SK-N-SH (cell line): ENCODE results near the gene KCNK6. TPM values are rescaled to one million over a fixed set of nuclear protein-coding genes. Genes with fewer than 3 reads are reported as not detected.

ENCODE experiments used
- CTCF ChIA-PET: fragments of 300-600, 350-600 bp; formaldehyde crosslinking; extraction: SDS; loops from one replicate; lab custom pipeline; 2021; lab: Yijun Ruan, JAX
- POLR2A ChIA-PET: fragments of 350-600 bp; sonication (Branson Sonifier 250); formaldehyde crosslinking; extraction: SDS; loops from one replicate; lab custom pipeline; 2020; ENCODE audit warnings: antibody characterized with exemption, inconsistent platforms; lab: Yijun Ruan, JAX
- DNase-seq: peaks from one replicate; pipeline ENCODE4 v3.0.0; 2012
- H2AFZ ChIP-seq: fragments of 200-600 bp; sonication (generic); 2 replicates; pipeline ENCODE4 v1.8.1; 2016; ENCODE audit warnings: antibody characterized with exemption, mild to moderate bottlenecking, low read depth
- H3F3A ChIP-seq: fragments of 200-600 bp; sonication (generic); replicated peaks from 2 replicates; pipeline ENCODE3; 2016; ENCODE audit warnings: antibody characterized with exemption, mild to moderate bottlenecking; ENCODE audit not compliant: insufficient read depth
- H3K27ac ChIP-seq, 2 experiments: fragments of 200-500 bp in 1 of 2; fragments of 200-600 bp in 1 of 2; sonication (Bioruptor generic) in 1 of 2; sonication (generic), shearing (Covaris generic) in 1 of 2; 2 replicates each; pipeline versions ENCODE4 v1.5.1 to v1.6.1; 2014 to 2016; ENCODE audit warnings: low read depth in 2 of 2, inconsistent platforms in 1 of 2, low read length in 1 of 2, mild to moderate bottlenecking in 1 of 2, mixed read lengths in 1 of 2
- H3K27me3 ChIP-seq: fragments of 200-600 bp; sonication (generic), shearing (Covaris generic); 2 replicates; pipeline ENCODE4 v1.6.1; 2016; ENCODE audit warnings: mixed run types; ENCODE audit not compliant: insufficient read depth
- H3K36me3 ChIP-seq, 2 experiments: fragments of 200-500 bp in 1 of 2; fragments of 200-600 bp in 1 of 2; sonication (Bioruptor generic) in 1 of 2; sonication (generic) in 1 of 2; replicated peaks in 1 of 2; 2 replicates each; pipeline versions ENCODE3 to v1.5.1; 2014 to 2016; ENCODE audit warnings: low read length in 1 of 2, mild to moderate bottlenecking in 1 of 2; ENCODE audit not compliant: insufficient read depth in 2 of 2, control insufficient read depth in 1 of 2
- H3K4me1 ChIP-seq, 2 experiments: fragments of 200-500 bp in 1 of 2; fragments of 200-600 bp in 1 of 2; sonication (Bioruptor generic) in 1 of 2; sonication (generic), shearing (Covaris generic) in 1 of 2; 2 replicates each; pipeline versions ENCODE4 v1.5.1 to v1.6.1; 2014 to 2016; ENCODE audit warnings: low read depth in 1 of 2, low read length in 1 of 2, mixed run types in 1 of 2; ENCODE audit not compliant: insufficient read depth in 2 of 2, control insufficient read depth in 1 of 2
- H3K4me2 ChIP-seq: fragments of 200-600 bp; sonication (generic), shearing (Covaris generic); 2 replicates; pipeline ENCODE4 v1.6.1; 2017; ENCODE audit warnings: mixed run types
- H3K4me3 ChIP-seq, 2 experiments: fragments of 200-500 bp in 1 of 2; fragments of 200-600 bp in 1 of 2; sonication (Bioruptor generic) in 1 of 2; sonication (generic), shearing (Covaris generic) in 1 of 2; 2 replicates each; pipeline versions ENCODE4 v1.5.1 to v1.8.1; 2014 to 2016; ENCODE audit warnings: low read depth in 2 of 2, inconsistent platforms in 1 of 2, low read length in 1 of 2, mild to moderate bottlenecking in 1 of 2, mixed read lengths in 1 of 2, moderate library complexity in 1 of 2
- H3K79me2 ChIP-seq: fragments of 200-600 bp; sonication (generic); 2 replicates; pipeline ENCODE4 v1.8.1; 2017; ENCODE audit warnings: mild to moderate bottlenecking; ENCODE audit not compliant: insufficient read depth
- H3K9ac ChIP-seq: fragments of 200-600 bp; sonication (generic); 2 replicates; pipeline ENCODE4 v1.6.1; 2017; ENCODE audit warnings: mixed run types
- H3K9me2 ChIP-seq: fragments of 200-600 bp; sonication (generic); 2 replicates; pipeline ENCODE4 v1.6.1; 2017; ENCODE audit warnings: mixed run types
- H3K9me3 ChIP-seq: fragments of 200-600 bp; sonication (generic); 2 replicates; pipeline ENCODE4 v1.6.1; 2017; ENCODE audit warnings: mixed run types, mild to moderate bottlenecking, moderate library complexity
- H4K20me1 ChIP-seq: fragments of 200-600 bp; sonication (generic); 2 replicates; pipeline ENCODE4 v1.6.1; 2017; ENCODE audit warnings: mild to moderate bottlenecking, mixed run types; ENCODE audit not compliant: insufficient read depth
- CTCF ChIP-seq: fragments of 200-600 bp; sonication (generic); IDR thresholded peaks from 2 replicates; pipeline ENCODE4 v1.6.1; 2017; ENCODE audit warnings: antibody characterized with exemption, mild to moderate bottlenecking, moderate library complexity
- EZH2phosphoT487 ChIP-seq: fragments of 200-600 bp; sonication (generic); IDR thresholded peaks from 2 replicates; pipeline ENCODE4 v1.6.1; 2017; ENCODE audit warnings: low read depth, mixed run types, mild to moderate bottlenecking, antibody characterized with exemption, moderate library complexity, borderline replicate concordance
- GATA2 ChIP-seq: sonication (generic); formaldehyde crosslinking; IDR thresholded peaks from 2 replicates; pipeline ENCODE4 v1.5.0; 2020; ENCODE audit warnings: mild to moderate bottlenecking, missing genetic modification reagents
- MXI1 ChIP-seq: IDR thresholded peaks from 2 replicates; pipeline ENCODE4 v1.6.1; 2012; ENCODE audit warnings: mild to moderate bottlenecking, low read depth, low read length, improper control_type of control experiment
- NRF1 ChIP-seq: IDR thresholded peaks from 2 replicates; pipeline ENCODE4 v1.6.1; 2012; ENCODE audit warnings: low read depth, mild to moderate bottlenecking, low read length
- RCOR1 ChIP-seq: fragments of 150-350 bp; IDR thresholded peaks from 2 replicates; pipeline ENCODE4 v1.6.1; 2017; ENCODE audit warnings: antibody characterized with exemption, low read length
- USF2 ChIP-seq: fragments of 150-350 bp; IDR thresholded peaks from 2 replicates; pipeline ENCODE4 v1.6.1; 2017; ENCODE audit warnings: antibody characterized with exemption, low read length, low read depth, borderline replicate concordance
- WGBS: methylation state at CpG from one replicate; pipeline ENCODE4 v1.1.6; 2017; ENCODE audit warnings: low lambda C conversion rate; 5-methylcytosine and 5-hydroxymethylcytosine counted together
- polyA plus RNA-seq, 3 experiments: library from polyadenylated mRNA; depleted of rRNA; stranded (reverse); fragments of >200 nt; gene quantifications; 2 replicates each; pipeline ENCODE4 v1.2.3, GENCODE V29; 2012

KCNK6 gene
- polyA plus RNA-seq, 1 of the 3 experiments (the other 2 are of a cell fraction): 0.26 TPM

GRCh38 chr19:38360839-38361631, 41.4 kb downstream of the KCNK6 start:
- DNase-seq: peak; percentile 48

GRCh38 chr19:38361633-38362075, 42.0 kb downstream of the KCNK6 start:
- H3K79me2 ChIP-seq: no peaks in the 10 kb centered on the region
- H3K4me2 ChIP-seq: peak overlapping the region; percentile 98
- H4K20me1 ChIP-seq: no peaks in the 10 kb centered on the region
- peaks cover 0 to 10% of the 10 kb centered on the region in 2 experiments; a peak in 1 of 4 replicates for H3K4me1 ChIP-seq
- peak overlapping the region in 1 of 2 experiments; percentile 85; a peak in 1 of 4 replicates for H3K27ac ChIP-seq
- ChIA-PET POLR2A (interaction anchor here (0.5 to 2.1 kb wide), 5 partner anchors 13 to 669 kb away, joined by 3 to 17 read pairs (median 4); partner anchors contain the start of genes GGN, PSMD8 and SPRED3), CTCF (interaction anchor here (0.7 to 1.9 kb wide), 5 partner anchors 12 to 460 kb away, joined by 3 to 5 read pairs (median 3); partner anchors contain the start of gene FAM98C)
- H3K9ac ChIP-seq: no peak overlapping the region; the same call in 1 of the 2 replicates
- peaks cover 6% of the 10 kb centered on the region for H3F3A ChIP-seq
- WGBS: 0% methylated on average over 13 of the region's 37 CpGs
- no peaks in the 10 kb centered on the region for H3K9me2 ChIP-seq
- no peaks in the 10 kb centered on the region for H3K36me3 ChIP-seq
- DNase-seq: peak; percentile 97
- peaks cover 36% of the 10 kb centered on the region for H3K27me3 ChIP-seq
- H3K9me3 ChIP-seq: no peaks in the 10 kb centered on the region
- TF ChIP-seq RCOR1 (0 out of 2 replicates have a peak, but pooled peaks have one; percentile 7), NRF1 (0 out of 2 replicates have a peak, but pooled peaks have one; percentile 25), EZH2phosphoT487 (no peak), MXI1 (0 out of 2 replicates have a peak, but pooled peaks have one; percentile 44), CTCF (peak; percentile 16; the same call in 1 of the 2 replicates), USF2 (no peak)
- H3K4me3 ChIP-seq: peak overlapping the region; percentile 58 to 89
- H2AFZ ChIP-seq: peak overlapping the region; percentile 99

More at GRCh38 chr19:38360839-38361631, 41.4 kb downstream of the KCNK6 start:
- H3F3A ChIP-seq: peaks cover 6% of the 10 kb centered on the region
- H3K79me2 ChIP-seq: no peaks in the 10 kb centered on the region
- no peaks in the 10 kb centered on the region for H3K9me3 ChIP-seq
- peak overlapping the region; percentile 99; the same call in 1 of the 2 replicates for H2AFZ ChIP-seq
- H3K27me3 ChIP-seq: peaks cover 39% of the 10 kb centered on the region
- H3K4me1 ChIP-seq: peaks cover 0 to 10% of the 10 kb centered on the region in 2 experiments; a peak in 1 of 4 replicates
- POLR2A ChIA-PET: interaction anchor here (1.8 to 2.1 kb wide), 2 partner anchors 13 to 27 kb away, joined by 7 to 17 read pairs; partner anchors contain the start of genes GGN, PSMD8 and SPRED3
- 5% methylated on average over 23 of the region's 23 CpGs for WGBS
- no peaks in the 10 kb centered on the region for H3K9me2 ChIP-seq
- CTCF ChIA-PET: interaction anchor here (0.7 to 1.9 kb wide), 5 partner anchors 11 to 459 kb away, joined by 3 to 5 read pairs (median 3); partner anchors contain the start of gene FAM98C
- H3K36me3 ChIP-seq: no peaks in the 10 kb centered on the region
- H3K27ac ChIP-seq: peak overlapping the region in 1 of 2 experiments; percentile 14; a peak in 1 of 4 replicates
- no peak overlapping the region for H3K9ac ChIP-seq
- H4K20me1 ChIP-seq: no peaks in the 10 kb centered on the region
- H3K4me3 ChIP-seq: peak overlapping the region; percentile 58 to 89
- TF ChIP-seq NRF1 (no peak), GATA2 (CRISPR knock-in tag) (peak; percentile 35; the same call in 1 of the 2 replicates)
- peak overlapping the region; percentile 98 for H3K4me2 ChIP-seq
